PC-3 (cell line): Measurements from ENCODE around the gene SNCA. TPM values are rescaled to one million over a fixed set of nuclear protein-coding genes. Genes with fewer than 3 reads are reported as not detected.

Experiments used
- ATAC-seq: fragments of 200-7000 bp; cut with Tn5 transposase; 2 replicates; pipeline ENCODE4 v1.9.1; 2020; ENCODE audit warnings: mild to moderate bottlenecking, moderate library complexity
- BruUV-seq: library from RNA; stranded (reverse); fragments of 400-500 nt; replicated peaks from 2 replicates; lab custom pipeline; 2021; lab: Mats Ljungman, UMichigan
- CTCF ChIA-PET: fragments of 300-600 bp; sonication (Branson Sonifier 250); formaldehyde crosslinking; loops from one replicate; lab custom pipeline; 2022; ENCODE audit warnings: antibody characterized with exemption; lab: Charles Lee
- POLR2A ChIA-PET: fragments of 300-600 bp; sonication (Branson Sonifier 250); formaldehyde crosslinking; loops from one replicate; lab custom pipeline; 2022; ENCODE audit warnings: antibody characterized with exemption; ENCODE audit not compliant: unreplicated experiment; lab: Charles Lee
- DNase-seq: peaks from one replicate; pipeline ENCODE4 v3.0.0-alpha.2; 2015
- H2AFZ ChIP-seq: fragments of 300-600 bp; sonication (generic); 2 replicates; pipeline ENCODE4 v1.6.0; 2016; ENCODE audit warnings: antibody characterized with exemption, low read length
- H3F3A ChIP-seq: fragments of 300-600 bp; sonication (generic); one replicate; pipeline ENCODE4 v1.6.0; 2017; ENCODE audit warnings: antibody characterized with exemption, low read length, control low read depth, mild to moderate bottlenecking; ENCODE audit not compliant: unreplicated experiment
- H3K27ac ChIP-seq: fragments of 300-600 bp; sonication (generic); 2 replicates; pipeline ENCODE4 v1.5.1; 2016; ENCODE audit warnings: mild to moderate bottlenecking, low read length
- H3K27me3 ChIP-seq: fragments of 300-600 bp; sonication (generic); 2 replicates; pipeline ENCODE4 v1.6.1; 2016; ENCODE audit warnings: low read length, mixed read lengths
- H3K36me3 ChIP-seq: fragments of 300-600 bp; sonication (generic); 2 replicates; pipeline ENCODE4 v1.6.1; 2016; ENCODE audit warnings: low read depth, mixed run types, low read length, mixed read lengths
- H3K4me1 ChIP-seq: fragments of 300-600 bp; sonication (generic); 2 replicates; pipeline ENCODE4 v1.5.1; 2016; ENCODE audit warnings: low read length; ENCODE audit not compliant: insufficient read depth
- H3K4me2 ChIP-seq: fragments of 300-600 bp; sonication (generic); 2 replicates; pipeline ENCODE4 v1.6.0; 2016; ENCODE audit warnings: low read length
- H3K4me3 ChIP-seq: fragments of 300-600 bp; sonication (generic); 2 replicates; pipeline ENCODE4 v1.5.1; 2016; ENCODE audit warnings: mild to moderate bottlenecking, low read length, mixed read lengths
- H3K79me2 ChIP-seq: fragments of 300-600 bp; sonication (generic); 2 replicates; pipeline ENCODE4 v1.6.1; 2017; ENCODE audit warnings: low read length, mixed read lengths
- H3K9ac ChIP-seq: fragments of 300-600 bp; sonication (generic); 2 replicates; pipeline ENCODE4 v1.6.0; 2016; ENCODE audit warnings: mild to moderate bottlenecking, low read length
- H3K9me2 ChIP-seq: fragments of 300-600 bp; sonication (generic); replicated peaks from 2 replicates; pipeline ENCODE4 v1.6.1; 2016; ENCODE audit warnings: mixed run types, low read length, mixed read lengths
- H3K9me3 ChIP-seq: fragments of 300-600 bp; sonication (generic); 2 replicates; pipeline ENCODE4 v1.6.1; 2016; ENCODE audit warnings: low read length, mixed read lengths
- H4K20me1 ChIP-seq: fragments of 300-600 bp; sonication (generic); 2 replicates; pipeline ENCODE4 v1.6.1; 2016; ENCODE audit warnings: low read length, mixed read lengths
- EZH2 ChIP-seq: fragments of 300-600 bp; sonication (generic); IDR thresholded peaks from one replicate; pipeline ENCODE4 v1.6.1; 2017; ENCODE audit warnings: antibody characterized with exemption, mild to moderate bottlenecking, low read length; ENCODE audit not compliant: unreplicated experiment
- EZH2phosphoT487 ChIP-seq: fragments of 300-600 bp; sonication (generic); IDR thresholded peaks from 2 replicates; pipeline ENCODE4 v1.6.1; 2018; ENCODE audit warnings: mild to moderate bottlenecking, antibody characterized with exemption, low read length, borderline replicate concordance
- intact Hi-C: fragments of 100-400 bp; cut with micrococcal nuclease; formaldehyde crosslinking; loops from 2 replicates; pipeline ENCODE4 v1.9.0; 2023
- total RNA-seq: library from RNA; depleted of rRNA; stranded (reverse); fragments of >200 nt; gene quantifications from 2 replicates; pipeline ENCODE4 v1.2.3, GENCODE V29; 2014
- TF ChIP-seq, protein P1 (sequence below): fragments of 300-600 bp; sonication (generic); conservative IDR thresholded peaks from 2 replicates; pipeline ENCODE4 v1.5.1; 2017; ENCODE audit warnings: antibody characterized with exemption, low read depth, mild to moderate bottlenecking, low read length

The SNCA gene
- total RNA-seq, 1 experiment from 2014 or later, result 1.2 TPM

DNA sequence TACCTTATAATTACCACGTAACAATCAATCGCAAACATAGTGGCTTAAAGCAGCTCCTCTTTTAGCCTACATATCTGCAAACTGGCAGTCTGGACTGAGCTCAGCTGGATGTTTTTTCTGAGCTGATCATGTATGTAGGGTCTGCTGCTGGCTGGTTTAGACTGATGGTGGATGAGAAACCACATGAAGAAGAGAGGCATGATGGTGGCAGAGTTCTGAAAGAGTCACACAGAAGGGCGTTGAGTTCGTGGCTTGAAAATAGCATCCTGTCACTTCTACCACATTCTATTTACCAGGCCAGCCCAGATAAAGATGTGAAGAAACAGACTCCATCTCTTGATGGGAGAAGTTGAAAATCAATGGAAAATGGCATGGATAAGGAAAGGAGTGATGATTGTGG is 151.3 kb downstream of the SNCA start:
- no peak overlapping the region for H3K9ac ChIP-seq
- no peak overlapping the region for H3K27ac ChIP-seq
- H2AFZ ChIP-seq, result no peak overlapping the region
- TF ChIP-seq, protein P1, sequence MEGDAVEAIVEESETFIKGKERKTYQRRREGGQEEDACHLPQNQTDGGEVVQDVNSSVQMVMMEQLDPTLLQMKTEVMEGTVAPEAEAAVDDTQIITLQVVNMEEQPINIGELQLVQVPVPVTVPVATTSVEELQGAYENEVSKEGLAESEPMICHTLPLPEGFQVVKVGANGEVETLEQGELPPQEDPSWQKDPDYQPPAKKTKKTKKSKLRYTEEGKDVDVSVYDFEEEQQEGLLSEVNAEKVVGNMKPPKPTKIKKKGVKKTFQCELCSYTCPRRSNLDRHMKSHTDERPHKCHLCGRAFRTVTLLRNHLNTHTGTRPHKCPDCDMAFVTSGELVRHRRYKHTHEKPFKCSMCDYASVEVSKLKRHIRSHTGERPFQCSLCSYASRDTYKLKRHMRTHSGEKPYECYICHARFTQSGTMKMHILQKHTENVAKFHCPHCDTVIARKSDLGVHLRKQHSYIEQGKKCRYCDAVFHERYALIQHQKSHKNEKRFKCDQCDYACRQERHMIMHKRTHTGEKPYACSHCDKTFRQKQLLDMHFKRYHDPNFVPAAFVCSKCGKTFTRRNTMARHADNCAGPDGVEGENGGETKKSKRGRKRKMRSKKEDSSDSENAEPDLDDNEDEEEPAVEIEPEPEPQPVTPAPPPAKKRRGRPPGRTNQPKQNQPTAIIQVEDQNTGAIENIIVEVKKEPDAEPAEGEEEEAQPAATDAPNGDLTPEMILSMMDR, result no peak
- TF ChIP-seq EZH2 (no peak), EZH2phosphoT487 (no peak)
- no peaks in the 10 kb centered on the region for H4K20me1 ChIP-seq
- H3K9me2 ChIP-seq, result no peaks in the 10 kb centered on the region
- ChIA-PET POLR2A (no interaction called here), CTCF (no interaction called here)
- H3K79me2 ChIP-seq, result no peaks in the 10 kb centered on the region
- no peaks in the 10 kb centered on the region for H3F3A ChIP-seq
- no peak overlapping the region for H3K4me3 ChIP-seq
- DNase-seq (no peak), ATAC-seq (no peak)
- intact Hi-C loops, result no loop called here
- H3K27me3 ChIP-seq, result no peaks in the 10 kb centered on the region
- no peak overlapping the region for H3K4me2 ChIP-seq
- no TSS peak for BruUV-seq
- H3K9me3 ChIP-seq, result no peaks in the 10 kb centered on the region
- H3K36me3 ChIP-seq, result no peaks in the 10 kb centered on the region
- H3K4me1 ChIP-seq, result no peaks in the 10 kb centered on the region

DNA sequence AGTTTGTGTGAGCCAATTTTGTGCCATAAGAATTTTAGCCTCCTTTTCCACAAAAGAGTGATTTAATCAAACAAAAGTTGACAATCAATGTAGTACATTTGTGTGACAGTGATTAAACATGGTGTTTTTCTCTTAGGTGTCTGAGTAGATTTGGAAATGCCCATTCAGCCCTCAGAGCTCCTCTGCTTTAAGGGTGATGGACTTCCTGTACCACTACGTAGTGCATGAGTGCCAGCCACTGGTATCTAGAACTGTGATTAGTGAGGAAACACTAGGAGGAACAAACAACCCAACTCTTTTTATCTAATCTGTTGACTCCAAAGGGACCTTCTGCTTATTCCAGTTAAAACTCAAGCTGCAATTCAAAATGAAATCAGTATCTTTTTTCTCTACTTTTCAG is 151.7 kb downstream of the SNCA start:
- TF ChIP-seq EZH2, result no peak
- TF ChIP-seq, protein P1, result no peak
- TF ChIP-seq EZH2phosphoT487, result no peak
- Histone ChIP-seq H3K27ac (no peak overlapping the region), H3K79me2 (no peaks in the 10 kb centered on the region), H2AFZ (no peak overlapping the region), H3K9me3 (no peaks in the 10 kb centered on the region), H4K20me1 (no peaks in the 10 kb centered on the region), H3F3A (no peaks in the 10 kb centered on the region), H3K27me3 (no peaks in the 10 kb centered on the region), H3K4me3 (no peak overlapping the region), H3K4me2 (no peak overlapping the region), H3K9me2 (no peaks in the 10 kb centered on the region), H3K36me3 (no peaks in the 10 kb centered on the region), H3K4me1 (no peaks in the 10 kb centered on the region), H3K9ac (no peak overlapping the region)
- no TSS peak for BruUV-seq
- no peak for DNase-seq
- ATAC-seq, result no peak
- intact Hi-C loops, result no loop called here
- ChIA-PET CTCF (no interaction called here), POLR2A (no interaction called here)

DNA sequence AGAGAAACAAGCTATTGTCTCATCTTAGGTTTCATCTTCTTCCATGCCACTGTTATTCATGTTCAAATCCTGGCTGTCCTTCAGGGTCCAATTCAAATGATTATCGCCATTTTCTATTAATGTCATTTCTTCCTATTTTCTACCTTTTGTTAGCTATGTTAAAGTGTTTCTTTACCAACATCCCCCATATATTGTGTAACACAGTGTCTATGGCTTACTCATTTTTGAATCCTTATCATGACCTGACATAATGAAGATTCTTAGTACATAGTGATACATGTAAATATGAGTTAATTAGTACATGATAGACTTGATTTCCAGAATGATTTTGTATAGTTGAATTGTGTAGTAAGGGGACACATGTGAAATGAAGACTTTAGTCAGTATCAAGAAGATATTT is 152.4 kb downstream of the SNCA start:
- TF ChIP-seq, protein P1, result no peak
- no peak for TF ChIP-seq EZH2
- no peak for TF ChIP-seq EZH2phosphoT487
- Histone ChIP-seq H4K20me1 (no peaks in the 10 kb centered on the region), H3K4me3 (no peak overlapping the region), H3K4me2 (no peak overlapping the region), H3K9me2 (no peaks in the 10 kb centered on the region), H3K36me3 (no peaks in the 10 kb centered on the region), H3K27me3 (no peaks in the 10 kb centered on the region), H3K9me3 (no peaks in the 10 kb centered on the region), H2AFZ (no peak overlapping the region), H3K79me2 (no peaks in the 10 kb centered on the region), H3F3A (no peaks in the 10 kb centered on the region), H3K4me1 (no peaks in the 10 kb centered on the region), H3K9ac (no peak overlapping the region), H3K27ac (no peak overlapping the region)
- ChIA-PET CTCF (no interaction called here), POLR2A (no interaction called here)
- intact Hi-C loops, result no loop called here
- BruUV-seq, result no TSS peak
- no peak for ATAC-seq
- no peak for DNase-seq
